ENCODE measurements around the gene CHRM2. TPM values are rescaled to one million over a fixed set of nuclear protein-coding genes. Genes with fewer than 3 reads are reported as not detected.

CHRM2 gene
- total RNA-seq, 1 experiment from 2014 or later: not detected

DNA sequence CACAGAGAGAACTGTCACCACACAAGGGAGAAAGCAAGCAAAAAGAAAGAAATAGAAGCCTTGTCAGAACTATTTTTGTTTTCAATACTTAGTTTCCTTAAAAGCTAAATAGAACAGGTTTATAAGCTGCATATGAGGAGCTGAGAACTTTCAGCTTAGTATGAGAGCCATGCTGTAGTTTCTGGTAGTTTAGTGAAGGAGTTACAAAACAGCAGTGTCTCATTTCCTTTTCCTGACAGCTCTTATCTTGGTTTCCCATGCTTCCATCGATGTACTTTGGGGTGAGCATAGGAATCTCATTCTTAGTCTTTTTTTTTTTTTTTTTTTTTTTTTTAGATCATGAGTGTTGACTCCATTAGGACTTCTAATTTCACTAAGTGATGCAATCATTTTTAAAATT, 8.6 kb upstream of the CHRM2 start:
- TF ChIP-seq, protein P1, sequence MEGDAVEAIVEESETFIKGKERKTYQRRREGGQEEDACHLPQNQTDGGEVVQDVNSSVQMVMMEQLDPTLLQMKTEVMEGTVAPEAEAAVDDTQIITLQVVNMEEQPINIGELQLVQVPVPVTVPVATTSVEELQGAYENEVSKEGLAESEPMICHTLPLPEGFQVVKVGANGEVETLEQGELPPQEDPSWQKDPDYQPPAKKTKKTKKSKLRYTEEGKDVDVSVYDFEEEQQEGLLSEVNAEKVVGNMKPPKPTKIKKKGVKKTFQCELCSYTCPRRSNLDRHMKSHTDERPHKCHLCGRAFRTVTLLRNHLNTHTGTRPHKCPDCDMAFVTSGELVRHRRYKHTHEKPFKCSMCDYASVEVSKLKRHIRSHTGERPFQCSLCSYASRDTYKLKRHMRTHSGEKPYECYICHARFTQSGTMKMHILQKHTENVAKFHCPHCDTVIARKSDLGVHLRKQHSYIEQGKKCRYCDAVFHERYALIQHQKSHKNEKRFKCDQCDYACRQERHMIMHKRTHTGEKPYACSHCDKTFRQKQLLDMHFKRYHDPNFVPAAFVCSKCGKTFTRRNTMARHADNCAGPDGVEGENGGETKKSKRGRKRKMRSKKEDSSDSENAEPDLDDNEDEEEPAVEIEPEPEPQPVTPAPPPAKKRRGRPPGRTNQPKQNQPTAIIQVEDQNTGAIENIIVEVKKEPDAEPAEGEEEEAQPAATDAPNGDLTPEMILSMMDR (conservative IDR thresholded peaks at IDR 0.05): no peak
- Histone ChIP-seq H2AK5ac (ENCODE audit: insufficient read length, low read length) (no peak overlapping the region), H2BK12ac (ENCODE audit: insufficient read length, low read depth, low read length) (no peak overlapping the region), H3K79me2 (ENCODE audit: insufficient read depth, low read length) (no peaks in the 10 kb centered on the region), H2AFZ (ENCODE audit: low read length) (no peak overlapping the region), H3K4me2 (ENCODE audit: insufficient read depth, insufficient read length, low read length) (no peak overlapping the region), H2BK20ac (ENCODE audit: low read depth, low read length, poor library complexity, severe bottlenecking) (no peak overlapping the region), H3K18ac (ENCODE audit: insufficient read length, low read depth, low read length) (no peak overlapping the region), H3K56ac (ENCODE audit: insufficient read length, low read depth, low read length) (no peak overlapping the region), H3K9me3 (ENCODE audit: control insufficient read depth, low read depth, low read length) (no peaks in the 10 kb centered on the region), H3K4ac (ENCODE audit: low read depth, low read length) (no peak overlapping the region), H3K14ac (ENCODE audit: insufficient read depth, low read length) (no peak overlapping the region), H4K8ac (replicated peaks; ENCODE audit: insufficient read length, low read depth, low read length) (no peak overlapping the region), H3K23me2 (ENCODE audit: insufficient read length, low read depth, low read length, poor library complexity, severe bottlenecking) (no peaks in the 10 kb centered on the region), H3K27ac (ENCODE audit: insufficient read length, low read depth, low read length) (no peak overlapping the region), H4K91ac (ENCODE audit: insufficient read length, low read depth, low read length) (no peak overlapping the region), H2BK15ac (ENCODE audit: low read depth, low read length) (no peak overlapping the region), H3K9ac (ENCODE audit: extremely low read depth, insufficient read length, low read length) (no peak overlapping the region), H2BK120ac (ENCODE audit: low read depth, low read length, poor library complexity, severe bottlenecking) (no peak overlapping the region), H3K4me1 (ENCODE audit: insufficient read depth, low read length) (no peaks in the 10 kb centered on the region; the same call in 1 of the 2 replicates), H4K20me1 (ENCODE audit: control insufficient read depth, insufficient read depth, insufficient read length) (no peaks in the 10 kb centered on the region), H3K79me1 (ENCODE audit: insufficient read depth, low read depth, low read length, poor library complexity, severe bottlenecking) (no peaks in the 10 kb centered on the region), H4K5ac (ENCODE audit: insufficient read length, low read depth, low read length) (no peak overlapping the region), H3K23ac (ENCODE audit: insufficient read length, low read depth, low read length) (no peak overlapping the region), H3T11ph (ENCODE audit: low read length) (no peak overlapping the region), H2BK5ac (ENCODE audit: insufficient read length, low read length) (no peak overlapping the region), H3K27me3 (ENCODE audit: insufficient read depth, low read length) (no peaks in the 10 kb centered on the region)
- Mint-ChIP-seq H3K4me3 (no peak overlapping the region), H3K27me3 (ENCODE audit: low read depth) (peaks cover 21% of the 10 kb centered on the region), H3K9me3 (peaks cover 0 to 4% of the 10 kb centered on the region in 2 experiments; a peak in 1 of 5 replicates), H3K27ac (no peak overlapping the region), H3K4me1 (peaks cover 16 to 19% of the 10 kb centered on the region in 2 experiments), H3K36me3 (ENCODE audit: insufficient read depth in 1 of 3, low read depth in 3 of 3) (no peaks in the 10 kb centered on the region)
- DNase-seq: no peak
- no CpG with 5 or more reads among the region's 1 CpG for WGBS (ENCODE audit: extremely low coverage, insufficient read length, low lambda C conversion rate)
